Natural killer cell (primary cell): ENCODE measurements around the gene ATP8B3. TPM values are rescaled to one million over a fixed set of nuclear protein-coding genes. Genes with fewer than 3 reads are reported as not detected.

Experiments used
- ATAC-seq, 3 donors: fragments of 150-1000 bp in 2 of 3; fragments of 200-7000 bp in 1 of 3; cut with Tn5 transposase; 1 replicate in 1 of 3; 2 replicates in 2 of 3; pipeline ENCODE4 v1.10.0; 2021; ENCODE audit warnings: mild to moderate bottlenecking in 2 of 3, moderate library complexity in 2 of 3
- DNase-seq, 2 donors: peaks; one replicate each; pipeline versions ENCODE4 v3.0.0 to v3.0.0-alpha.2; 2013 to 2021; ENCODE audit warnings: mixed read lengths in 1 of 2
- H3K27ac ChIP-seq: one replicate; pipeline ENCODE4 v1.5.1; 2013; ENCODE audit warnings: mild to moderate bottlenecking, low read length
- H3K27me3 ChIP-seq: one replicate; pipeline ENCODE4 v1.6.1; 2013; ENCODE audit warnings: low read length; ENCODE audit not compliant: control insufficient read depth, insufficient read depth
- H3K36me3 ChIP-seq: one replicate; pipeline ENCODE4 v1.6.1; 2013; ENCODE audit warnings: low read length; ENCODE audit not compliant: control insufficient read depth, insufficient read depth
- H3K4me1 ChIP-seq: one replicate; pipeline ENCODE4 v1.6.1; 2013; ENCODE audit warnings: low read length; ENCODE audit not compliant: control insufficient read depth, insufficient read depth
- H3K4me3 ChIP-seq: one replicate; pipeline ENCODE4 v1.5.1; 2013; ENCODE audit warnings: low read length
- H3K9me3 ChIP-seq: one replicate; pipeline ENCODE4 v1.6.1; 2013; ENCODE audit warnings: low read length; ENCODE audit not compliant: control insufficient read depth, insufficient read depth
- H3K27ac Mint-ChIP-seq, 2 donors: one replicate each; pipeline ENCODE4 v1.8.0; 2022; ENCODE audit warnings: mild to moderate bottlenecking in 2 of 2, mixed read lengths in 2 of 2, moderate library complexity in 1 of 2
- H3K27me3 Mint-ChIP-seq, 2 donors: one replicate each; pipeline ENCODE4 v1.8.0; 2022; ENCODE audit warnings: low read depth in 2 of 2, mixed read lengths in 2 of 2
- H3K36me3 Mint-ChIP-seq: one replicate; pipeline ENCODE4 v1.8.0; 2022; ENCODE audit warnings: mixed read lengths
- H3K4me1 Mint-ChIP-seq, 2 donors: one replicate each; pipeline ENCODE4 v1.8.0; 2022; ENCODE audit warnings: mixed read lengths in 2 of 2
- H3K4me3 Mint-ChIP-seq: one replicate; pipeline ENCODE4 v1.8.0; 2022; ENCODE audit warnings: mild to moderate bottlenecking, moderate library complexity, mixed read lengths
- H3K9me3 Mint-ChIP-seq, 2 donors: one replicate each; pipeline ENCODE4 v1.8.0; 2022; ENCODE audit warnings: mixed read lengths in 2 of 2
- WGBS: methylation state at CpG from one replicate; pipeline ENCODE4 v1.1.7; 2013; ENCODE audit warnings: missing lambda C conversion rate; ENCODE audit not compliant: insufficient coverage; 5-methylcytosine and 5-hydroxymethylcytosine counted together
- intact Hi-C: fragments of 100-400 bp; cut with micrococcal nuclease; formaldehyde crosslinking; loops from one replicate; pipeline ENCODE4 v1.14.2; 2022
- total RNA-seq, 4 donors: library from RNA; stranded (reverse); fragments of 120-200 nt in 1 of 4; gene quantifications; one replicate each; pipeline versions ENCODE4 v1.2.3 to v1.2.4, GENCODE V29; 2013 to 2022
- TF ChIP-seq, protein P1 (sequence below): fragments of 200-600 bp; IDR thresholded peaks from one replicate; pipeline ENCODE4 v1.8.0; 2022; ENCODE audit warnings: antibody characterized with exemption

ATP8B3 gene
- total RNA-seq, 3 donors from 2014 or later (not counting 1 experiment from before 2014, with no cell fraction given) = 5.3 to 11.5 (median 11.2) TPM

DNA sequence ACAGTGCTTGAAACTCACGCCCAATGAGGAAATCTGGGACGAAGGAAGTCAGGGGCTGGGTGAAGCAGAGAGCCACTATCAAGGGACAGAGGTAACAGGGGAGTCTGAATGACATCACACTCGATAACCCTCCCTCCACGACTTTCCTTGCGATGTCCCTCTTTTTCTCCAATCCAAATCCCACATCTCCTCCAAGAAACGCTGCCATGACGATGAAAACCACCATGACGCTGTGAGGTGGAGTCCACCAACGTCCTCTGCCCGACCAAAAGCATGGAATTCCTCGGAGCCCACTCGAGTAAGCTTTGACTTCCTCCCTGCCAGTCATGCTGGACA is 35.2 kb upstream of the ATP8B3 start:
- no peaks in the 10 kb centered on the region for H3K27me3 ChIP-seq
- no peaks in the 10 kb centered on the region for H3K36me3 ChIP-seq
- Mint-ChIP-seq H3K4me1 (peaks cover 29 to 57% of the 10 kb centered on the region in 2 donors), H3K36me3 (no peaks in the 10 kb centered on the region), H3K4me3 (peak overlapping the region; percentile 93), H3K27ac (peak overlapping the region; percentile 89 to 90), H3K9me3 (no peaks in the 10 kb centered on the region), H3K27me3 (no peaks in the 10 kb centered on the region)
- WGBS = 11% methylated on average over 12 of the region's 12 CpGs
- H3K27ac ChIP-seq = no peak overlapping the region
- no peaks in the 10 kb centered on the region for H3K9me3 ChIP-seq
- TF ChIP-seq, protein P1, sequence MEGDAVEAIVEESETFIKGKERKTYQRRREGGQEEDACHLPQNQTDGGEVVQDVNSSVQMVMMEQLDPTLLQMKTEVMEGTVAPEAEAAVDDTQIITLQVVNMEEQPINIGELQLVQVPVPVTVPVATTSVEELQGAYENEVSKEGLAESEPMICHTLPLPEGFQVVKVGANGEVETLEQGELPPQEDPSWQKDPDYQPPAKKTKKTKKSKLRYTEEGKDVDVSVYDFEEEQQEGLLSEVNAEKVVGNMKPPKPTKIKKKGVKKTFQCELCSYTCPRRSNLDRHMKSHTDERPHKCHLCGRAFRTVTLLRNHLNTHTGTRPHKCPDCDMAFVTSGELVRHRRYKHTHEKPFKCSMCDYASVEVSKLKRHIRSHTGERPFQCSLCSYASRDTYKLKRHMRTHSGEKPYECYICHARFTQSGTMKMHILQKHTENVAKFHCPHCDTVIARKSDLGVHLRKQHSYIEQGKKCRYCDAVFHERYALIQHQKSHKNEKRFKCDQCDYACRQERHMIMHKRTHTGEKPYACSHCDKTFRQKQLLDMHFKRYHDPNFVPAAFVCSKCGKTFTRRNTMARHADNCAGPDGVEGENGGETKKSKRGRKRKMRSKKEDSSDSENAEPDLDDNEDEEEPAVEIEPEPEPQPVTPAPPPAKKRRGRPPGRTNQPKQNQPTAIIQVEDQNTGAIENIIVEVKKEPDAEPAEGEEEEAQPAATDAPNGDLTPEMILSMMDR = no peak
- H3K4me1 ChIP-seq = peaks cover 71% of the 10 kb centered on the region
- DNase-seq (no peak), ATAC-seq (no peak)
- H3K4me3 ChIP-seq = peak overlapping the region; percentile 82
- intact Hi-C loops = no loop called here

DNA sequence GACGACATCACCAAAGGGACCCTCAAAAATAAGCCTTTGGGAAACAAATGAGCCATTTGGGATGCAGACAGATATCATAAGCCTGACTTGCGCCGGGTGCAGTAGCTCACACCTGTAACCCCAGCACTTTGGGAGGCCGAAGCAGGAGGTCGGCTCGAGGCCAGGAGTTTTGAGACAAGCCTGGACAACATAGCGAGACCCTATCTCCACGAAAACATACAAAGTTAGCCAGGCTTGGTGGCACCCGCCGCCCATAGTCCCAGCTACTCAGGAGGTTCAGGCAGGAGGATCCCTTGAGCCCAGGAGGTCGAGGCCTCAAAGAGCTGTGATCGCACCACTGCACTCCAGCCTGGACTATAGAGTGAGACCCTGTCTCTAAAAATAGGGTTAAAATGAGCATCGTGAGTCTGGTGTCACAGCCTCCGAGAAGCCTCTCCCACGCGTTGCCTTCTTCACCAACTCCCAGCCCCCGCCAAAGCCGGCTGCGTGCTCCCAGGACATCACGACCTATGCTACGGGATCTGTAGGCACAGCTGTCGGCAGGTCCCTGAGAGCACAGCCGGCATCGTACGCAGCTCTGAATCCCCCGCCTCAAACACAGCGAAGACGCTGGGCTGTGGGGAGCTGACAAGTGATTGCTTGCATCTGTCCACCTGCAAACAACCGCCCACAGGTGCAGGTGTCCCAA is 34.6 kb upstream of the ATP8B3 start:
- H3K27ac ChIP-seq = no peak overlapping the region
- H3K9me3 ChIP-seq = no peaks in the 10 kb centered on the region
- peaks cover 71% of the 10 kb centered on the region for H3K4me1 ChIP-seq
- 93% methylated on average over 29 of the region's 29 CpGs for WGBS
- ATAC-seq = no peak
- H3K4me3 Mint-ChIP-seq = peak overlapping the region; percentile 93
- DNase-seq = no peak
- no peak overlapping the region for H3K4me3 ChIP-seq
- H3K36me3 Mint-ChIP-seq = no peaks in the 10 kb centered on the region
- H3K27me3 Mint-ChIP-seq = no peaks in the 10 kb centered on the region
- no peaks in the 10 kb centered on the region for H3K36me3 ChIP-seq
- H3K4me1 Mint-ChIP-seq = peaks cover 35 to 63% of the 10 kb centered on the region in 2 donors
- no peaks in the 10 kb centered on the region for H3K9me3 Mint-ChIP-seq
- intact Hi-C loops = no loop called here
- TF ChIP-seq, protein P1 = no peak
- no peaks in the 10 kb centered on the region for H3K27me3 ChIP-seq
- H3K27ac Mint-ChIP-seq = peak overlapping the region; percentile 89 to 90

DNA sequence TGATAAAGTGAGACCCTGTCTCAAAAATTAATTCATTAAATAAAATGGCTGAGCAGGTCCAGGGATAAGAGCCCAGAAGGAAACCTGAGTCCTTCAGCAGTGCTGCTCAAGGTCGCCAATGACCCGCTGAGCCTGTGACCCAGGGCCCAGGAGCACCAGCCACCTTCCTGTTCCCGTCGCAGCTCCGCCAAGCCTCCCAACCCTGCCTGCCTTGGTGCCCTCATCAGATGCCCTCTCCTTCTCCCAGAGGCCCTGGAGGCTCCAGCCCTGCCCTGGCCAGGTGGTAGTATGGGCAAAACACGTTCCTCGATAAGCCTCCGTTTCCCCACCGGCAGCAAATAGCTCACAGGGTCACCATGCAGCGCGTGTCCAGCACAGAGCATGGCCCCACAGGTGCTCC is 33.6 kb upstream of the ATP8B3 start:
- H3K4me1 ChIP-seq = peaks cover 69% of the 10 kb centered on the region
- no peak overlapping the region for H3K4me3 ChIP-seq
- H3K4me1 Mint-ChIP-seq = peaks cover 35 to 66% of the 10 kb centered on the region in 2 donors
- no peak overlapping the region for H3K27ac ChIP-seq
- H3K4me3 Mint-ChIP-seq = no peak overlapping the region
- ATAC-seq (no peak), DNase-seq (no peak)
- no peaks in the 10 kb centered on the region for H3K36me3 ChIP-seq
- H3K9me3 Mint-ChIP-seq = no peaks in the 10 kb centered on the region
- no peaks in the 10 kb centered on the region for H3K27me3 Mint-ChIP-seq
- peak overlapping the region; percentile 66 to 90 for H3K27ac Mint-ChIP-seq
- H3K36me3 Mint-ChIP-seq = no peaks in the 10 kb centered on the region
- TF ChIP-seq, protein P1 = no peak
- no peaks in the 10 kb centered on the region for H3K27me3 ChIP-seq
- 96% methylated on average over 11 of the region's 11 CpGs for WGBS
- intact Hi-C loops = no loop called here
- H3K9me3 ChIP-seq = no peaks in the 10 kb centered on the region

DNA sequence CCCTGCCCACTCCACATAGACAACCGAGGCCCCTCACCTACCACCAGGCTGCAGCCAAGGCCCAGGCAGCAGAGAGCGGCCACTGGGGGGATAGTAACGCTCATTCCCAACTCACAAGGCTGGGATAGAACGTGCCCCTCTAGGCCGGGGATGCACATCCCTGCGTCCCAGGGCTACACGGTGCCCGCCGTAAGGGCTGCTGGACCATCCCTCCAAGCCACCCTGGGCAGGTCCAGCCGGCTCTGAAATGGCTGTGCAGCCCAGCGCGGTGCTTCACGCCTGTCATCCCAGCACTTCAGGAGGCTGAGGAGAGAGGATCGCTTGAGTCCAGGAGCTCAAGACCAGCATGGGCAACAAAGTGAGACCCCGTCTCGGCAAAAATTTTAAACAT is 33.0 kb upstream of the ATP8B3 start:
- H3K36me3 Mint-ChIP-seq = no peaks in the 10 kb centered on the region
- DNase-seq (no peak), ATAC-seq (no peak)
- H3K4me3 ChIP-seq = no peak overlapping the region
- no peak overlapping the region for H3K4me3 Mint-ChIP-seq
- peaks cover 70% of the 10 kb centered on the region for H3K4me1 ChIP-seq
- intact Hi-C loops = no loop called here
- no peaks in the 10 kb centered on the region for H3K27me3 ChIP-seq
- H3K9me3 Mint-ChIP-seq = no peaks in the 10 kb centered on the region
- H3K27ac Mint-ChIP-seq = no peak overlapping the region
- 94% methylated on average over 16 of the region's 16 CpGs for WGBS
- H3K27me3 Mint-ChIP-seq = no peaks in the 10 kb centered on the region
- H3K4me1 Mint-ChIP-seq = peaks cover 35 to 68% of the 10 kb centered on the region in 2 donors
- TF ChIP-seq, protein P1 = no peak
- no peaks in the 10 kb centered on the region for H3K36me3 ChIP-seq
- no peak overlapping the region for H3K27ac ChIP-seq
- no peaks in the 10 kb centered on the region for H3K9me3 ChIP-seq
